H9 (cell line): ENCODE measurements around the gene EPS15. TPM values are rescaled to one million over a fixed set of nuclear protein-coding genes. Genes with fewer than 3 reads are reported as not detected.

Experiments used
- DNase-seq: peaks from one replicate; pipeline ENCODE4 v3.0.0-alpha.2; 2017
- H2AFZ ChIP-seq: one replicate; pipeline ENCODE4 v1.6.1; 2013; ENCODE audit warnings: mild to moderate bottlenecking, low read length, control low read depth, moderate library complexity
- H2AK5ac ChIP-seq: 2 replicates; pipeline ENCODE4 v1.6.1; 2013; ENCODE audit warnings: low read length, control low read depth, mixed read lengths; ENCODE audit not compliant: insufficient read length
- H2BK120ac ChIP-seq: one replicate; pipeline ENCODE4 v1.6.1; 2013; ENCODE audit warnings: low read depth, mild to moderate bottlenecking, low read length, control low read depth, inconsistent platforms; ENCODE audit not compliant: poor library complexity, severe bottlenecking
- H2BK12ac ChIP-seq: 2 replicates; pipeline ENCODE4 v1.6.1; 2013; ENCODE audit warnings: low read length, control low read depth, mixed read lengths, low read depth; ENCODE audit not compliant: insufficient read length
- H2BK15ac ChIP-seq: 2 replicates; pipeline ENCODE4 v1.6.1; 2013; ENCODE audit warnings: low read depth, low read length, control low read depth
- H2BK20ac ChIP-seq: one replicate; pipeline ENCODE4 v1.6.1; 2013; ENCODE audit warnings: low read depth, mild to moderate bottlenecking, low read length, control low read depth, inconsistent platforms; ENCODE audit not compliant: poor library complexity, severe bottlenecking
- H2BK5ac ChIP-seq: 2 replicates; pipeline ENCODE4 v1.6.1; 2013; ENCODE audit warnings: low read length, control low read depth, mixed read lengths; ENCODE audit not compliant: insufficient read length
- H3K14ac ChIP-seq: 2 replicates; pipeline ENCODE4 v1.6.1; 2013; ENCODE audit warnings: low read length, control low read depth; ENCODE audit not compliant: insufficient read depth
- H3K18ac ChIP-seq: 2 replicates; pipeline ENCODE4 v1.6.1; 2013; ENCODE audit warnings: low read depth, mild to moderate bottlenecking, mixed read lengths, low read length, control low read depth; ENCODE audit not compliant: insufficient read length
- H3K23ac ChIP-seq: 2 replicates; pipeline ENCODE4 v1.6.1; 2013; ENCODE audit warnings: low read length, control low read depth, mixed read lengths, low read depth; ENCODE audit not compliant: insufficient read length
- H3K23me2 ChIP-seq: 2 replicates; pipeline ENCODE4 v1.6.1; 2013; ENCODE audit warnings: low read depth, mild to moderate bottlenecking, mixed read lengths, low read length, control low read depth; ENCODE audit not compliant: insufficient read length, poor library complexity, severe bottlenecking
- H3K27ac ChIP-seq: 2 replicates; pipeline ENCODE4 v1.5.1; 2013; ENCODE audit warnings: low read length, control low read depth, mixed read lengths, low read depth; ENCODE audit not compliant: insufficient read length
- H3K27me3 ChIP-seq: 2 replicates; pipeline ENCODE4 v1.6.1; 2013; ENCODE audit warnings: low read length, control low read depth, inconsistent platforms; ENCODE audit not compliant: insufficient read depth
- H3K4ac ChIP-seq: 2 replicates; pipeline ENCODE4 v1.6.1; 2013; ENCODE audit warnings: low read depth, mild to moderate bottlenecking, control low read depth, inconsistent platforms, low read length, moderate library complexity
- H3K4me1 ChIP-seq: 2 replicates; pipeline ENCODE4 v1.6.1; 2013; ENCODE audit warnings: low read length, control low read depth, inconsistent platforms; ENCODE audit not compliant: insufficient read depth
- H3K4me2 ChIP-seq: 2 replicates; pipeline ENCODE4 v1.6.1; 2013; ENCODE audit warnings: low read length, control low read depth, mixed read lengths; ENCODE audit not compliant: insufficient read length, insufficient read depth
- H3K56ac ChIP-seq: 2 replicates; pipeline ENCODE4 v1.6.1; 2013; ENCODE audit warnings: low read depth, mild to moderate bottlenecking, mixed read lengths, low read length, control low read depth; ENCODE audit not compliant: insufficient read length
- H3K79me1 ChIP-seq: 2 replicates; pipeline ENCODE4 v1.6.1; 2013; ENCODE audit warnings: low read depth, mild to moderate bottlenecking, moderate library complexity, low read length, control low read depth, inconsistent platforms; ENCODE audit not compliant: insufficient read depth, poor library complexity, severe bottlenecking
- H3K79me2 ChIP-seq: 2 replicates; pipeline ENCODE4 v1.6.1; 2013; ENCODE audit warnings: low read length, control low read depth, inconsistent platforms; ENCODE audit not compliant: insufficient read depth
- H3K9ac ChIP-seq: 2 replicates; pipeline ENCODE4 v1.6.1; 2013; ENCODE audit warnings: low read length, control low read depth, mixed read lengths; ENCODE audit not compliant: insufficient read length; ENCODE audit errors: extremely low read depth
- H3K9me3 ChIP-seq: one replicate; pipeline ENCODE4 v1.6.1; 2013; ENCODE audit warnings: low read depth, low read length, inconsistent platforms; ENCODE audit not compliant: control insufficient read depth
- H3T11ph ChIP-seq: one replicate; pipeline ENCODE4 v1.6.1; 2013; ENCODE audit warnings: mild to moderate bottlenecking, low read length, control low read depth, inconsistent platforms
- H4K20me1 ChIP-seq: one replicate; pipeline ENCODE4 v1.6.1; 2013; ENCODE audit not compliant: control insufficient read depth, insufficient read length, insufficient read depth
- H4K5ac ChIP-seq: 2 replicates; pipeline ENCODE4 v1.6.1; 2013; ENCODE audit warnings: low read depth, mild to moderate bottlenecking, mixed read lengths, low read length, control low read depth; ENCODE audit not compliant: insufficient read length
- H4K8ac ChIP-seq: replicated peaks from 2 replicates; pipeline ENCODE4 v1.6.1; 2013; ENCODE audit warnings: low read length, control low read depth, mixed read lengths, low read depth; ENCODE audit not compliant: insufficient read length
- H4K91ac ChIP-seq: 2 replicates; pipeline ENCODE4 v1.6.1; 2013; ENCODE audit warnings: low read depth, mild to moderate bottlenecking, moderate library complexity, mixed read lengths, low read length, control low read depth; ENCODE audit not compliant: insufficient read length
- H3K27ac Mint-ChIP-seq, 3 experiments: 2 replicates in 2 of 3; 3 replicates in 1 of 3; pipeline ENCODE4 v1.8.0; 2020 to 2021; ENCODE audit warnings: mixed read lengths in 3 of 3, mild to moderate bottlenecking in 1 of 3, moderate library complexity in 1 of 3
- H3K27me3 Mint-ChIP-seq: 2 replicates; pipeline ENCODE4 v1.8.0; 2021; ENCODE audit warnings: low read depth, mild to moderate bottlenecking, moderate library complexity, mixed read lengths
- H3K36me3 Mint-ChIP-seq, 3 experiments: 2 replicates in 2 of 3; 3 replicates in 1 of 3; pipeline ENCODE4 v1.8.0; 2020 to 2021; ENCODE audit warnings: low read depth in 3 of 3, mixed read lengths in 3 of 3; ENCODE audit not compliant: insufficient read depth in 1 of 3
- H3K4me1 Mint-ChIP-seq, 2 experiments: 2 replicates each; pipeline ENCODE4 v1.8.0; 2020; ENCODE audit warnings: mixed read lengths in 2 of 2
- H3K4me3 Mint-ChIP-seq, 2 experiments: 2 replicates in 1 of 2; 3 replicates in 1 of 2; pipeline ENCODE4 v1.8.0; 2020 to 2021; ENCODE audit warnings: mild to moderate bottlenecking in 2 of 2, mixed read lengths in 2 of 2, moderate library complexity in 1 of 2
- H3K9me3 Mint-ChIP-seq, 2 experiments: 2 replicates in 1 of 2; 3 replicates in 1 of 2; pipeline ENCODE4 v1.8.0; 2020; ENCODE audit warnings: mild to moderate bottlenecking in 2 of 2, mixed read lengths in 2 of 2, moderate library complexity in 1 of 2
- CTCF ChIP-seq: fragments of 200-600 bp; sonication (generic); conservative IDR thresholded peaks from 3 replicates; pipeline ENCODE4 v1.8.0; 2021; ENCODE audit warnings: antibody characterized with exemption, mild to moderate bottlenecking
- WGBS: extraction: QIAGEN DNeasy Blood & Tissue Kit; methylation state at CpG from one replicate; pipeline ENCODE4 v1.1.7; 2013; ENCODE audit warnings: missing lambda C conversion rate, low lambda C conversion rate, mixed read lengths; ENCODE audit not compliant: insufficient read length; ENCODE audit errors: extremely low coverage; 5-methylcytosine and 5-hydroxymethylcytosine counted together
- total RNA-seq: library from RNA; stranded (reverse); gene quantifications from 2 replicates; pipeline ENCODE4 v1.2.1, GENCODE V29; 2021

Gene EPS15
- total RNA-seq, 1 experiment from 2014 or later: 44.1 TPM

GRCh38 chr1:51442616-51443015 lies 76.5 kb downstream of the EPS15 start:
- WGBS: no CpG with 5 or more reads among the region's 1 CpG
- Histone ChIP-seq H3K79me1 (no peaks in the 10 kb centered on the region), H2AK5ac (no peak overlapping the region), H2BK20ac (no peak overlapping the region), H3T11ph (no peak overlapping the region), H3K9ac (no peak overlapping the region), H3K56ac (no peak overlapping the region), H3K9me3 (no peaks in the 10 kb centered on the region), H3K4ac (no peak overlapping the region), H2AFZ (no peak overlapping the region), H3K23ac (no peak overlapping the region), H4K20me1 (no peaks in the 10 kb centered on the region), H3K23me2 (no peaks in the 10 kb centered on the region), H4K8ac (no peak overlapping the region), H2BK12ac (no peak overlapping the region), H3K79me2 (no peaks in the 10 kb centered on the region), H2BK5ac (no peak overlapping the region), H3K27me3 (no peaks in the 10 kb centered on the region), H3K4me2 (no peak overlapping the region), H3K27ac (no peak overlapping the region), H2BK15ac (no peak overlapping the region), H4K91ac (no peak overlapping the region), H3K18ac (no peak overlapping the region), H3K4me1 (no peaks in the 10 kb centered on the region), H3K14ac (no peak overlapping the region), H4K5ac (no peak overlapping the region), H2BK120ac (no peak overlapping the region)
- H3K9me3 Mint-ChIP-seq: no peaks in the 10 kb centered on the region
- TF ChIP-seq CTCF: no peak
- DNase-seq: no peak
- peak overlapping the region in 2 of 3 experiments; percentile 21 to 31; a peak in 2 of 7 replicates for H3K27ac Mint-ChIP-seq
- peaks cover 0 to 17% (median 4%) of the 10 kb centered on the region in 3 experiments; a peak in 4 of 7 replicates for H3K36me3 Mint-ChIP-seq
- H3K27me3 Mint-ChIP-seq: no peaks in the 10 kb centered on the region
- no peak overlapping the region for H3K4me3 Mint-ChIP-seq
- no peaks in the 10 kb centered on the region for H3K4me1 Mint-ChIP-seq
